ENCODE measurements around the gene ZNF189. TPM values are rescaled to one million over a fixed set of nuclear protein-coding genes. Genes with fewer than 3 reads are reported as not detected.
"Not testable (repeated sequence)": the region's sequence is repeated elsewhere in the genome, so short reads cannot be mapped to it uniquely, and the experiment has no call there.

Gene ZNF189
- polyA plus RNA-seq, 6 donors from 2014 or later: 1.3 to 5.0 (median 3.8) TPM

DNA sequence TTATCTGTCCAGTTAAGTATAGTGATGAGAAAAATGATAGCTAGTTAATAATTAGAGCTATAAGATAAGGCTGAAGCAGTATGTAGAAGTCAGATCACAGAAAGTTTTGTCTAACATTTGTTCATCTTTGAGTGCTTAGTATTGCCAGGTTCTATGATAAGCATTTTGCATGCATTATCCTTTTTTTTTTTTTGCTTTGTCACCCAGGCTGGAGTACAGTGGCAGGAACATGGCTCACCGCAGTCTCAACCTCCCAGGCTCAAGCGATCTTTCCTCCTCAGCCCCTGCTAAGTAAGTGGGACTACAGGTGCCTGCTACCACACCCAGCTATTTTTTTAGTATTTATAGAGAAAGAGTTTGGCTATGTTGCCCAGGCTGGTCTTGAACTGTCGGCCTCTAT, 31.3 kb upstream of the ZNF189 start:
- H3K27ac Mint-ChIP-seq: no peak overlapping the region
- no peak overlapping the region for H3K4me3 Mint-ChIP-seq
- ATAC-seq (ENCODE audit: low read depth in 2 of 2) (no peak), DNase-seq (no peak)
- peaks cover 0 to 8% (median 2%) of the 10 kb centered on the region in 7 donors for H3K9me3 Mint-ChIP-seq
- no peaks in the 10 kb centered on the region for H3K36me3 Mint-ChIP-seq
- H3K27me3 Mint-ChIP-seq: peaks cover 16 to 37% (median 22%) of the 10 kb centered on the region in 3 donors
- H3K4me1 Mint-ChIP-seq: no peaks in the 10 kb centered on the region

- Mint-ChIP-seq H3K9me3 (peaks cover 0 to 8% (median 2%) of the 10 kb centered on the region in 7 donors), H3K27me3 (peaks cover 10 to 23% (median 13%) of the 10 kb centered on the region in 3 donors), H3K4me1 (no peaks in the 10 kb centered on the region), H3K27ac (no peak overlapping the region), H3K4me3 (no peak overlapping the region), H3K36me3 (no peaks in the 10 kb centered on the region)
- DNase-seq (no peak), ATAC-seq (ENCODE audit: low read depth in 2 of 2) (no peak)
Observed at GRCh38 chr9:101369286-101369685, 29.4 kb upstream of the ZNF189 start.

GRCh38 chr9:101369884-101370531, 28.6 kb upstream of the ZNF189 start:
- no peak overlapping the region for H3K27ac Mint-ChIP-seq
- H3K9me3 Mint-ChIP-seq: peaks cover 0 to 8% (median 2%) of the 10 kb centered on the region in 7 donors
- no peak for ATAC-seq (ENCODE audit: low read depth in 2 of 2)

DNA sequence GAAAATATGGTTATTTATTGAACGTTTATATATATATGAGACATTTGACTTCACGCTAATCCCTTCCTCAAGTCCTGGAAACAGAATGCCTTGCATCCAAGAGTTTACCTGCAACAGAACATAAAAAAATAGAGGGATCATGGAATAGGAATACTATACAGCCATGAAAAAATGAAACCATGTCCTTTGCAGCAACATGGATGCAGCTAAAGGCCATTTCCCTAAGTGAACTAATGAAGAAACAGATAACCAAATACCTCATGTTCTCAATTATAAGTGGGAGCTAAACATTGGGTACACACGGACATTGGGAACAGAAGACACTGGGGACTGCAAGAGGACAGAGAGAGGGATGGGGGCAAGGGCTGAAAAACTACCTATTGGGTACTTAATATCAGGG, 26.8 kb upstream of the ZNF189 start:
- peaks cover 0 to 8% (median 3%) of the 10 kb centered on the region in 7 donors for H3K9me3 Mint-ChIP-seq
- H3K27me3 Mint-ChIP-seq: peaks cover 16 to 38% (median 31%) of the 10 kb centered on the region in 3 donors
- no peaks in the 10 kb centered on the region for H3K4me1 Mint-ChIP-seq
- no peak overlapping the region for H3K4me3 Mint-ChIP-seq
- ATAC-seq (ENCODE audit: low read depth in 2 of 2) (no peak), DNase-seq (no peak)
- H3K27ac Mint-ChIP-seq: no peak overlapping the region
- H3K36me3 Mint-ChIP-seq: no peaks in the 10 kb centered on the region

More at GRCh38 chr9:101369884-101370531, 28.6 kb upstream of the ZNF189 start:
- no peaks in the 10 kb centered on the region for H3K4me1 Mint-ChIP-seq
- DNase-seq: no peak
- H3K4me3 Mint-ChIP-seq: no peak overlapping the region
- no peaks in the 10 kb centered on the region for H3K36me3 Mint-ChIP-seq
- peaks cover 9 to 24% (median 13%) of the 10 kb centered on the region in 3 donors for H3K27me3 Mint-ChIP-seq

GRCh38 chr9:101372327-101373118, 26.1 kb upstream of the ZNF189 start:
- Mint-ChIP-seq H3K9me3 (peaks cover 0 to 13% (median 3%) of the 10 kb centered on the region in 7 donors), H3K36me3 (no peaks in the 10 kb centered on the region), H3K4me3 (no peak overlapping the region), H3K27ac (no peak overlapping the region), H3K27me3 (peaks cover 16 to 39% (median 35%) of the 10 kb centered on the region in 3 donors), H3K4me1 (no peaks in the 10 kb centered on the region)
- DNase-seq: no peak
- ATAC-seq (ENCODE audit: low read depth in 2 of 2): no peak

DNA sequence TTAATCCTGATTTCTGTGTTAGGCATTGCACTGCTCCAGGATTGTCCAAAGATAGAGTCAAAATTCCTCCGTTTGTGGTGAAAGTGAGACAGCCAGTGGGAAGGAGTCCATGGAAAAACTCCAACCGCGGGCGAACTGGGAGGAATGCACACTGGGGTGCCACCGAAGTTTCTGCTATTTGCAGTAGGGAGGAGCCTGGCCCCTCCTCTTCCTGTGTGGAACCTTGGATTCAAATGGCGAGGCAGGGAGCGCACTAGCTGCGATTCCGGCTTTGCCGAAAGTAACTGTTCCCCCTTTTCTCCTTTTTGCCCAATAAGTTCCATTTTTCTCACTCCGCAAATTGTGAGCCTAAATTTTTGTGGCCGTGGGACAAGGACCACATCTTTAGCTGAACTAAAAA, 23.1 kb upstream of the ZNF189 start:
- H3K27ac Mint-ChIP-seq: no peak overlapping the region
- DNase-seq (no peak), ATAC-seq (ENCODE audit: low read depth in 2 of 2) (no peak)
- peaks cover 14 to 42% (median 41%) of the 10 kb centered on the region in 3 donors for H3K27me3 Mint-ChIP-seq
- no peak overlapping the region for H3K4me3 Mint-ChIP-seq
- H3K4me1 Mint-ChIP-seq: no peaks in the 10 kb centered on the region
- H3K36me3 Mint-ChIP-seq: no peaks in the 10 kb centered on the region
- H3K9me3 Mint-ChIP-seq: peaks cover 5 to 26% (median 8%) of the 10 kb centered on the region in 7 donors

- Mint-ChIP-seq H3K27me3 (peaks cover 12 to 39% (median 39%) of the 10 kb centered on the region in 3 donors), H3K36me3 (no peaks in the 10 kb centered on the region), H3K27ac (no peak overlapping the region), H3K4me1 (no peaks in the 10 kb centered on the region), H3K9me3 (peaks cover 5 to 25% (median 8%) of the 10 kb centered on the region in 7 donors), H3K4me3 (no peak overlapping the region)
- no peak for ATAC-seq (ENCODE audit: low read depth in 2 of 2)
- no peak for DNase-seq
Observed at GRCh38 chr9:101376111-101376848, 22.4 kb upstream of the ZNF189 start.

DNA sequence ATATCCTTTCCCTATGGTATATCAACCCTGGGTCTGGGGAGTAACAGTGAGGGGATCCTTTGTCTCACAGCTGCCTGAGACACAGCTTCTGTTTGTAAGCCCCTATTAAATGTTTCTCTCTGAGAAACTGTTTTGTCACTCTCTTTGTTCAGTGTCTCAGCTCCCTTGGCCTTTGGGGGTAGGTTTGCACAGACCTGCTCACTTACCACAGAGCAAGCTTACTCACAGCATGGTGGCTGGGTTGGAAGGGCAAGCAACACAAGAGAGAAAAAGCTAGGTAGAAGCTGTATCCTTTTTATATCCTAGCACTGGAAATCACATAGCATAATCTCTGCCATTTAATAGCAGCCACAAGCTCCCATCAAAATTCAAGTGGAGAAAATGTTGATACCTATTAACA, 18.4 kb upstream of the ZNF189 start:
- Mint-ChIP-seq H3K4me1 (no peaks in the 10 kb centered on the region), H3K4me3 (no peak overlapping the region), H3K27me3 (peaks cover 7 to 28% (median 26%) of the 10 kb centered on the region in 3 donors), H3K9me3 (peaks cover 9 to 28% (median 10%) of the 10 kb centered on the region in 7 donors), H3K36me3 (peaks cover 0 to 8% of the 10 kb centered on the region in 2 donors), H3K27ac (no peak overlapping the region)
- no peak for DNase-seq
- ATAC-seq (ENCODE audit: low read depth in 2 of 2): no peak

DNA sequence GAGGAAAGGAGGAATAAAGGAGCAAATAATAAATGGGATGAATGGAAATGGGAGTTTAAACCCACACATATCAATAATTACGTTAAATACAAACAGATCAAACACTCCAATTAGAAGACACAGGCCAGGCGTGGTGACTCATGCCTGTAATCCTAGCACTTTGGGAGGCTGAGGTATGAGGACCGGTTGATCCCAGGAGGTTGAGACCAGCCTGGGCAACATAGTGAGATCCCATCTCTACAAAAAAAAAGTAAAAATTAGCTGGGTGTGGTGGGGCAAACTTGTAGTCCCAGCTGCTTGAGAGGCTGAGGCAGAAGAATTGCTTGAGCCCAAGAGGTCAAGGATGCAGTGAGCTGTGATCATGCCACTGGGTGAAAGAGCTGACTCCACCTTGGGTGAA, 17.5 kb upstream of the ZNF189 start:
- no peak for ATAC-seq (ENCODE audit: low read depth in 2 of 2)
- Mint-ChIP-seq H3K4me1 (no peaks in the 10 kb centered on the region), H3K9me3 (peaks cover 9 to 33% (median 10%) of the 10 kb centered on the region in 7 donors), H3K36me3 (peaks cover 0 to 14% of the 10 kb centered on the region in 2 donors), H3K4me3 (peak overlapping the region in 1 of 8 donors; percentile 67), H3K27ac (no peak overlapping the region), H3K27me3 (peaks cover 4 to 20% (median 17%) of the 10 kb centered on the region in 3 donors)
- no peak for DNase-seq

- peaks cover 0 to 14% of the 10 kb centered on the region in 2 donors for H3K36me3 Mint-ChIP-seq
- H3K9me3 Mint-ChIP-seq: peaks cover 9 to 33% (median 10%) of the 10 kb centered on the region in 7 donors
- H3K4me1 Mint-ChIP-seq: no peaks in the 10 kb centered on the region
- ATAC-seq (ENCODE audit: low read depth in 2 of 2) (no peak), DNase-seq (no peak)
- H3K4me3 Mint-ChIP-seq: no peak overlapping the region
- peaks cover 0 to 17% (median 11%) of the 10 kb centered on the region in 3 donors for H3K27me3 Mint-ChIP-seq
- H3K27ac Mint-ChIP-seq: no peak overlapping the region
Observed at GRCh38 chr9:101381833-101382342, 16.8 kb upstream of the ZNF189 start.

GRCh38 chr9:101383361-101383760, 15.3 kb upstream of the ZNF189 start:
- Mint-ChIP-seq H3K9me3 (peaks cover 4 to 19% (median 8%) of the 10 kb centered on the region in 7 donors), H3K27me3 (peaks cover 0 to 5% (median 0%) of the 10 kb centered on the region in 3 donors), H3K4me1 (no peaks in the 10 kb centered on the region), H3K36me3 (peaks cover 0 to 14% of the 10 kb centered on the region in 2 donors), H3K4me3 (no peak overlapping the region), H3K27ac (no peak overlapping the region)
- DNase-seq: no peak
- no peak for ATAC-seq (ENCODE audit: low read depth in 2 of 2)

- H3K4me3 Mint-ChIP-seq: peak within 1 kb of the TSS in 1 of 8 donors; percentile 13
- DNase-seq; H3K27me3 Mint-ChIP-seq; ATAC-seq (ENCODE audit: low read depth in 2 of 2); H3K4me1 Mint-ChIP-seq; H3K27ac Mint-ChIP-seq: not testable (repeated sequence)
- peaks cover 4 to 15% (median 6%) of the 10 kb centered on the region in 7 donors for H3K9me3 Mint-ChIP-seq
- peaks cover 0 to 14% of the 10 kb centered on the region in 2 donors for H3K36me3 Mint-ChIP-seq
Observed at GRCh38 chr9:101384873-101385536, 13.6 kb upstream of the ZNF189 start, which contains the start of gene BAAT. TSS of gene BAAT (minus strand) at chr9:101385006. CDS start at chr9:101371404, 13,602 bp downstream.

Measured in naive B cell (primary cell).